Epithelial cell of esophagus (primary cell): Measurements from ENCODE around the gene TRERF1.

ENCODE experiments used
- DNase-seq: peaks from one replicate; pipeline ENCODE4 v3.0.0; 2010; ENCODE audit warnings: low read depth
- H3K4me3 ChIP-seq: 2 replicates; pipeline ENCODE4 v1.5.1; 2011; ENCODE audit warnings: mild to moderate bottlenecking, low read length, control low read depth
- TF ChIP-seq, protein P1 (sequence below): IDR thresholded peaks from 2 replicates; pipeline ENCODE4 v1.5.1; 2011; ENCODE audit warnings: low read depth, mild to moderate bottlenecking, low read length, control low read depth, inconsistent platforms; ENCODE audit not compliant: insufficient read depth; ENCODE audit errors: missing control alignments

Gene TRERF1

GRCh38 chr6:42407379-42407778 is 44.3 kb downstream of the TRERF1 start:
- peak; percentile 86 for DNase-seq
- H3K4me3 ChIP-seq, result no peak overlapping the region
- TF ChIP-seq, protein P1, sequence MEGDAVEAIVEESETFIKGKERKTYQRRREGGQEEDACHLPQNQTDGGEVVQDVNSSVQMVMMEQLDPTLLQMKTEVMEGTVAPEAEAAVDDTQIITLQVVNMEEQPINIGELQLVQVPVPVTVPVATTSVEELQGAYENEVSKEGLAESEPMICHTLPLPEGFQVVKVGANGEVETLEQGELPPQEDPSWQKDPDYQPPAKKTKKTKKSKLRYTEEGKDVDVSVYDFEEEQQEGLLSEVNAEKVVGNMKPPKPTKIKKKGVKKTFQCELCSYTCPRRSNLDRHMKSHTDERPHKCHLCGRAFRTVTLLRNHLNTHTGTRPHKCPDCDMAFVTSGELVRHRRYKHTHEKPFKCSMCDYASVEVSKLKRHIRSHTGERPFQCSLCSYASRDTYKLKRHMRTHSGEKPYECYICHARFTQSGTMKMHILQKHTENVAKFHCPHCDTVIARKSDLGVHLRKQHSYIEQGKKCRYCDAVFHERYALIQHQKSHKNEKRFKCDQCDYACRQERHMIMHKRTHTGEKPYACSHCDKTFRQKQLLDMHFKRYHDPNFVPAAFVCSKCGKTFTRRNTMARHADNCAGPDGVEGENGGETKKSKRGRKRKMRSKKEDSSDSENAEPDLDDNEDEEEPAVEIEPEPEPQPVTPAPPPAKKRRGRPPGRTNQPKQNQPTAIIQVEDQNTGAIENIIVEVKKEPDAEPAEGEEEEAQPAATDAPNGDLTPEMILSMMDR, result no peak

GRCh38 chr6:42406306-42407280 is 45.1 kb downstream of the TRERF1 start:
- DNase-seq, result peak; percentile 6
- TF ChIP-seq, protein P1, result no peak
- no peak overlapping the region for H3K4me3 ChIP-seq

- TF ChIP-seq, protein P1, result no peak
- peak; percentile 29 for DNase-seq
- H3K4me3 ChIP-seq, result no peak overlapping the region
Observed at GRCh38 chr6:42405021-42405420, 46.7 kb downstream of the TRERF1 start.

DNA sequence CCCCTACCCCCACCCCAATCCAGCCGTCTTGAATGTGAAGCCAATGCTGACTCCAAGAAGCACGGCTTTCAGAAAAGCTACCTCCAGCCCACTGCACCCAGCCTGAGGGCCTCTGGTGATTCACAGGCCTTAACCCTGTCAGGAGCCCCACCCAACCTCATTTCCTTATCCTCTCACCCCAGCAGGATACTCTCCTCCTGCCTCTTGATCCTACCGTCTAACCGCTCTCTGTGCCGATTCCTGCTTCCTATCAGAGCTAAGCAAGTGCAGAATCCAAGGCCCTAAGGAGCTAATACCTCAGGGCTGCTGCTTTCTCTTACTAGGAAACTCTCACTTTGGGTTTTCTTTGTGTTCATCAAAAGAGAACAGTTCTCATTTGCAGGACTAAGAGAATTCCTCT is 47.2 kb downstream of the TRERF1 start:
- TF ChIP-seq, protein P1, result no peak
- H3K4me3 ChIP-seq, result no peak overlapping the region
- DNase-seq, result peak; percentile 93

GRCh38 chr6:42403831-42404230 is 47.9 kb downstream of the TRERF1 start:
- peak; percentile 32 for DNase-seq
- H3K4me3 ChIP-seq, result peak overlapping the region; percentile 2
- TF ChIP-seq, protein P1, result no peak

GRCh38 chr6:42403421-42403820 is 48.3 kb downstream of the TRERF1 start:
- DNase-seq, result peak; percentile 91
- peak overlapping the region; percentile 7 for H3K4me3 ChIP-seq
- TF ChIP-seq, protein P1, result peak; percentile 43
